Activated T-helper 1 cell treated with Interleukin-2 at 50 U/mL for 16 hours (primary cell): ENCODE data around the gene TULP4.

Source experiments
- DNase-seq: peaks from one replicate; pipeline ENCODE4 v3.0.0-alpha.2; 2020; ENCODE audit warnings: low read depth

The TULP4 gene

DNA sequence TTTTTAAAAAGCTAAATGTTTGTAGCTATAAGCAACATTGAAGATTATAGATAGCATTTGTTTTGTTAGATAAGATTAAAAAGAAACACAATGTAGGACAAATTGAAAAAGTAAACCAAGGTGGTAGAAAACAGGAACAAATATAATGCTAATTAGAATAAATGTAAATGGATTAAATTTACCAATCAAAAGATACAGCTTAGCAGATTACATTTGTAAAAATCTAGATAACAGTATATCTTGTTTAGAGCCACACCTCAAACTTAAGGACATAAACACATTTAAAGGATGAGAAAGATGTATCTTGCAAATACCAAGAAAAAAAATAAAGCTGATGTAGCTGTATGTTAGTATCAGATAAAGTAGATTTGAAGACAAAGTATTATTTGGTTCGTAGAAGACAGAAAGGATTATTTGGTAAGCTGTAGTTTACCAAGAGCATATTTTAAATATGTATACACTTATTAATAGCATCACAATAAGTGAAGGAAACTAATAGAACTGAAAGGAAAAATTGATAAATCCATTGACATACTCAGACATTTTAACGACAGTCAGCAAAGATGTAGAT lies 107.2 kb downstream of the TULP4 start:
- no peak for DNase-seq

DNA sequence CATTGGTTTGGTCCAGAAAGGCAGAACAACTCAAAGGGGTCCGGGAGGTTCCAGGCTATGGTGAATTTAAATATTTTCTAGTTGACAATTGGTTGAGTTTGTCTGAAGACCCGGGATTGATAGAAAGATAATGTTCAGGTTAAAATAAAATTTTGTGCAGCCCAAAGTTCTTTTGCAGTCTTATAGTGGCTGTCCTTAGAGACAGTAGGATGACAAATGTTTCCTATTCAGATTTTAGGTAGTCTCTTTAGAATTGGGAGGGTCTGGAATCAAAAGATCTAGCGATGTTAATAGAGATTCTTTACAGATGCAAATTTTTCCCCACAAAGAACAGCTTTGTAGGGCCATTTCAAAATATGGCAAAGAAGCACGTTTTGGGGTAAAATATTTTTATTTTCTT lies 109.1 kb downstream of the TULP4 start:
- no peak for DNase-seq

GRCh38 chr6:158422629-158423238 lies 110.5 kb downstream of the TULP4 start:
- DNase-seq: no peak

GRCh38 chr6:158431036-158431435 lies 118.8 kb downstream of the TULP4 start:
- no peak for DNase-seq

- no peak for DNase-seq
These were observed 119.3 kb downstream of the TULP4 start for GRCh38 chr6:158431560-158431959.

DNA sequence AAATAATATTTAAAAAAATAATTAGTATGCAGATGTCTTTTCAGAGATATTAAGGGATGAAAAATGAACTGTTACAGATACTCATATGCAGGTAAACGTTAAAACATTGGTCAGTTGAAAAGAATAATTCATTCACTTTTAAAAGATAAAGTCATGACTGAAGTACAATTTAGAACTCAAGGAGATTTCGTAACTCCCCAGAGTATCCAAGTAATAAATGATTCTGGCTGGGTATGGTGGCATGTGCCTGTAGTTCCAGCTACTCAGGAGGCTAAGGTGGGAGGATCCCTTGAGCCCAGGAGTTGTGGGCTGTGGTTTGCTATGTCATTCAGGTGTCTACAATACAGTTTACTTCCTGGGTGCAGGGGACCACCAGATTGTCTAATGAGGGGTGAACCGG lies 125.3 kb downstream of the TULP4 start:
- DNase-seq: no peak

DNA sequence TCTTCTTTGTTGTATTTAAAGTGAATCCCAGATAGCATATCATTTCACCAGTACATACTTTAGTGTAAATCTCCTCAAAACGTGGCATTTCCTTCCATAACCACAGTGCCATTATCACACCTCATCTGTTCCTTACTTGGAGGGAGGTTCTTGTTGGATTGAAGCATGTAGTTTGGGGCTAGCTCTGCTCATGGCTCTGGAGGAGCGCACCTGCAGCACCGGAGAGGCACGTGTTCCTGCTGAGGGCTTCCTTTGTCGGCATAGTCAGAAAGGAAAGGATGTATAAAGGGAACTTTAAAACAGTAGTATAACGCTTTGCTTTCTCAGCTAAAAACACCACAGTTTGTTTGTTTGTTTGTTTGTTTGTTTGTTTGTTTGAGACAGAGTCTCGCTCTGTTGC lies 126.0 kb downstream of the TULP4 start:
- no peak for DNase-seq

- no peak for DNase-seq
These were observed 127.0 kb downstream of the TULP4 start for GRCh38 chr6:158439255-158439654.

DNA sequence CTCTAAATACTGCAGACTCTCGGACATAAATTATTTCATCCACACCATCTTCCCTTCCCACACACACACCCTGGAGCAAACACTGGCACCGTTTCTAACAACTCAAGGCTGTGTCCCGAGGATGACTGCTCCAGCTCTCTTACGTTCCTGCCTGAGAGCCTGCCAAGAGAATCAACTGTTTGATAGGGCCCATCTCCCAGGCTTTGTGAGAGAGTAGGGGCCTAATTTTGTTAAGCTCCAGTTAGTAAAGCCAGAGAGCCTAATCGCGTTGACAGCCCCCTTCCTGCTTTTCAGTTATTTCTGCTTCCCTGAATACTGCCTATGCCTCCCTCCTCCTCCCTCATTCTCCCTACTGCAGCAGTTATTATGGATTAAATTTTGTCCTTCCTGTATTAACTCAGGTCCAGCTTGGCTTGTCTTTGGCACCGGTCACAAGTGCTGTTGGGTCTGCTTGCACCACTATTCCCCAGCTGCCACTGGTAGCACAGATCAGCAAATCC lies 129.5 kb downstream of the TULP4 start:
- no peak for DNase-seq

DNA sequence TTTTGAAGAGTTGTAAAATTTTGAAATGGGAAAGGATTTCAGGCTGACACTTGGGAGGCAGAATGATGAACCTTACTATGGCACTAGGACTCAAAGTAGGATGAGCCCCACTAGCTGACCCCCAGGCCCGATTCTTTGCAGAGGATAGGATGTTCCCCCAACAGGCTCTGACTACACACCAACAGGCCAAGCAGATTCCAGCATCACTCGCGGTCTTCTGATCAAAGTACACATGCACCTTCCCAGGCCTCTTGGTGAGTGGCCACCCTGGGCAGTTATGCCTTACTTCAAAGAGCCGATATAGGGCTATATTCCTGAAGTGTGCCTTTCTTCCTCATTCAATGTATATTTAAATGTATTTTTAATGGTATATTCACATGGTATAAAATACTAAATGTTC lies 130.0 kb downstream of the TULP4 start:
- DNase-seq: no peak

- no peak for DNase-seq
These were observed 133.3 kb downstream of the TULP4 start for GRCh38 chr6:158445426-158446085.

GRCh38 chr6:158448856-158449255 lies 136.6 kb downstream of the TULP4 start:
- DNase-seq: no peak

GRCh38 chr6:158452191-158452590 lies 139.9 kb downstream of the TULP4 start:
- no peak for DNase-seq

GRCh38 chr6:158457131-158457530 lies 144.9 kb downstream of the TULP4 start:
- DNase-seq: no peak

DNA sequence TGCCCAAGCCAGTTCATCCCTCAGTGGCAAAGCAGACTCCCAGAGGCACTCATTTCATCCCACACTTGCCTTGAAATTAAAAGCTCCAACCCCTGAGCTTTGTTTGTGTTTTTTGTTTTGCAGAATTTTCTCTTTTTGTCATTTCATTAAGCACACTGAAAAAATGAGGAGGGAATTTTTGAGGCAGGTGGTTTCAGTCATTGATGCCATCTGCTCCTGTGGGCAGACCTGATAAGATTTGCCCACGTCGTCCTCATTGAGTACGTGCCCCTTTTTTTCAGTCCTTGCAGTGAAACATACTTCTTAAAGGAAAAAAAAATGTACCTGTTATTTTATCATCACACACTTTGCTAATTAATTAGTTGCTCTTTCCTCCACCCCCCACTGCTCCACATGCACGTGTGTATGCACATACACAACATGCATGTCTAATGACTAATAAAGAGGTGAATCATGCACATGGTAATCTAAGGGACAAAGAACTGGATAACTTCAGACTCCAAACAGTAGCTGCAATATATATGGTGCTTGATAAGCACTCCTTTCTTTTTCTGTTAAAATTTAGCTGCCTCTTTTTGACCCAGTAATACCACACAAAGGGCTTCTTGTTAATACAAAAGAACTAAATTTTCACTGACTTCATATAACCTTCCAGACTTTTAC lies 145.5 kb downstream of the TULP4 start:
- DNase-seq: no peak

DNA sequence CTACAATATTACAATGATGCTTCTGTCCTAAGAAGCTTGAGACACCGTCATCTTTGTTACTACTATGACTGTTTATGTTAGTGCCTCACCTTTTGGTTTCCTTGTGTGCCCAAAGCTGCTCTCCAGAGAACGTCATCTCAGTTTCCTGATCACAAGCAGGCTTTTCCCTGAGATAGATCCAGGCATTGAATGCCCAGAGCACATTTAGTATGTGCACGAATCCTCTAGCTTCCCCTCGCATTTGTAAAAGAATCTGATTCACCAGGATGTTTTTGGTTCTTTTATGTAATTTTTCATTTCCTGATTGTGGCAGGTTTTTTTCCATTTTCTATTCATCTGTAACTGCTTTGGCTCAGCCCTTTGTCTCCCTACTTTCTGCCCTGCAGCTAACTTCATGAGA lies 147.5 kb downstream of the TULP4 start:
- DNase-seq: no peak

DNA sequence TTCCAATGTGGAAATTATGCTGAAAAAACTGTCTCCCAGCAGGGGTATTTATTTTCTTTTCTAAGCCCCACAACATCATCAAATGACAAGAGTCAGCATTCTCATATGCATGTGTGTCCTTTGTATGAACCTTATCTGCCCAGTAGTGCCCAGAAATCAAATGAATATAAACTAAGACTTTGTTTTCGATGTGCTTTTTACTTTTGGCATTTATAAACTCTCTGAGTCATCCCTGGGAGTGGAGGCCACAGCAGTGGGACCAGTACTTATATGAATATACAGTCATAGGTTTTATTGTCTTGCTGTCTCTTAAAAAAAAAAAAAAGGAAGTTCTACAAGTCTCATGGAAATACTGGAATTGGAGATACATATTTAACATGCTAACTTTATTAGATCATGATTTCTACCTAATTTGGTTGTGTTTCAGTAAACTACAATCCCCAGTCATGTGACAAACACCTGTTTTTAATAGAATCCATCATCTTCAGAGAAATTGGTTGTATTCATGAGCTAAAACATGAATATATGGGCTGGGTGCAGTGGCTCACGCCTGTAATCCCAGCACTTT lies 148.4 kb downstream of the TULP4 start:
- no peak for DNase-seq

GRCh38 chr6:158461954-158462353 lies 149.7 kb downstream of the TULP4 start:
- no peak for DNase-seq

GRCh38 chr6:158464483-158464882 lies 152.2 kb downstream of the TULP4 start:
- DNase-seq: no peak

DNA sequence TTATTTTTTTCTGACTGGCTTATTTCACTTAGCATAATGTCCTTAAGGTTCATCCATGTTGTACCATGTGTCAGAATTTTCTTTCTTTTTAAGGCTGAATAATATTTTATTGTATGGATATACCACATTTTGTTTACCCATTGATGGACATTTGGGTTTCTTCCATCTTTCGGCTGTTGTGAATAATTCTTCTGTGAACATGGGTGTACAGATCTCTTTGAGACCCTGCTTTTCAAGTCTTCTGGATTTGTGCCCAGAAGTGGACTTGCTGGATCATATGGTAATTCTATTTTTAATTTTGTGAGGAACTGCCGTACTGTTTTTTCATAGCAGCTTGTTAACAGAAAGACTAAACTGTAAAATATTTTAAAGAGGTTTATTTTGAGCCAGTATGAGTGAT lies 153.0 kb downstream of the TULP4 start:
- no peak for DNase-seq

DNA sequence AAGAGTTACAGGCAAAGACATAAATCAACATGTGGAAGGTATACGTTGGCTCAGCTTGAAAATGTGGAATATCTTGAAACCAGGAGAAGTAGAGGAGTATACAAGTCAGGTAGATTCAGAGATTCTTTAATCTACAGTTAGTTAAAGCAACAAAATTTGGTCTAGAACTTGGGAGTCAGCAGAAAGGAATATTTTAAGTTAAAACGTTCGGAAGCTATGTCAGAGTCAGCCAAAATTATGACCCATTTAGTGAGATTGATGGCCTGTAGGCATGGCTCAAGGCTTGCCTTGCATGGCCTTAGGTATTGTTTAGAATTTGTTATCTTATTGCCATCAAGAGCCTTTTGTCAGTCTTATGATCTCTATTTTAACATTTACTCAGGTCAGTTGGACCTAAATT lies 153.5 kb downstream of the TULP4 start:
- DNase-seq: no peak

GRCh38 chr6:158467923-158468322 lies 155.7 kb downstream of the TULP4 start:
- DNase-seq: no peak

- DNase-seq: no peak
These were observed 156.4 kb downstream of the TULP4 start for GRCh38 chr6:158468666-158469065.
